ENCODE measurements around the gene INPP5E.

GRCh38 chr9:136470356-136470755 is 30.7 kb upstream of the INPP5E start:
- TF ChIP-seq CTCF (IDR thresholded peaks at IDR 0.05) (no peak), POLR2A (IDR thresholded peaks at IDR 0.05) (no peak)

All from right lobe of liver (tissue), 4 donors.